ENCODE results near the gene OSBPL6. TPM values are rescaled to one million over a fixed set of nuclear protein-coding genes. Genes with fewer than 3 reads are reported as not detected.

OSBPL6 gene
- total and polyA plus RNA-seq, 9 of the 15 experiments (the other 6 are each of a cell fraction or from before 2014, with no cell fraction given): 3.4 to 12.7 (median 9.3) TPM

GRCh38 chr2:178404368-178404767 is 210.1 kb downstream of the OSBPL6 start (continued):
- TF ChIP-seq MAX (CRISPR knock-in tag; IDR thresholded peaks at IDR 0.05) (peak; percentile 50; the same call in 1 of the 2 replicates), ATF3 (IDR thresholded peaks at IDR 0.05) (peak; percentile 29), ATF3 (CRISPR knock-in tag; conservative IDR thresholded peaks at IDR 0.05) (no peak), NR3C1 (CRISPR knock-in tag; IDR thresholded peaks at IDR 0.05) (no peak), TAF1 (IDR thresholded peaks at IDR 0.05; ENCODE audit: control insufficient read depth, extremely low read depth, insufficient read depth, low read length, severe bottlenecking) (no peak), ZNF445 (CRISPR knock-in tag; IDR thresholded peaks at IDR 0.05; ENCODE audit: low read depth) (no peak), CBFA2T2 (conservative IDR thresholded peaks at IDR 0.05) (peak; percentile 87), MXD1 (CRISPR knock-in tag; IDR thresholded peaks at IDR 0.05; ENCODE audit: borderline replicate concordance, poor library complexity, severe bottlenecking) (no peak), DACH1 (IDR thresholded peaks at IDR 0.05; ENCODE audit: partially characterized antibody) (peak; percentile 51), ZNF830 (CRISPR knock-in tag; IDR thresholded peaks at IDR 0.05) (no peak), CBFA2T3 (IDR thresholded peaks at IDR 0.05) (peak; percentile 89), TCF3 (CRISPR knock-in tag; IDR thresholded peaks at IDR 0.05) (peak; percentile 51; the same call in 1 of the 2 replicates), MEIS2 (IDR thresholded peaks at IDR 0.05; ENCODE audit: partially characterized antibody) (peak; percentile 45), NFIC (IDR thresholded peaks at IDR 0.05) (peak; percentile 43; the same call in 1 of the 2 replicates), CTBP1 (IDR thresholded peaks at IDR 0.05; ENCODE audit: borderline replicate concordance) (0 out of 2 replicates have a peak, but pooled peaks have one; percentile 24), SMARCA5 (IDR thresholded peaks at IDR 0.05) (no peak), MAFF (IDR thresholded peaks at IDR 0.05; ENCODE audit: low read length) (no peak), PKNOX1 (IDR thresholded peaks at IDR 0.05) (0 out of 2 replicates have a peak, but pooled peaks have one; percentile 8), ZFX (CRISPR knock-in tag; IDR thresholded peaks at IDR 0.05) (no peak), DEAF1 (CRISPR knock-in tag; IDR thresholded peaks at IDR 0.05) (no peak), RFX7 (CRISPR knock-in tag; IDR thresholded peaks at IDR 0.05) (no peak), MCM5 (IDR thresholded peaks at IDR 0.05; ENCODE audit: low read depth) (no peak), GABPB1 (CRISPR knock-in tag; IDR thresholded peaks at IDR 0.05) (0 out of 2 replicates have a peak, but pooled peaks have one; percentile 30), ATF2 (CRISPR knock-in tag; IDR thresholded peaks at IDR 0.05) (no peak), FUS (optimal IDR thresholded peaks at IDR 0.05; ENCODE audit: low read depth, low read length) (no peak), ZFP36 (IDR thresholded peaks at IDR 0.05; ENCODE audit: low read depth, low read length, partially characterized antibody) (no peak)
